HTR-8/SVneo (cell line): ENCODE measurements around the gene PLSCR3.

Experiments used
- DNase-seq: peaks from one replicate; pipeline ENCODE4 v3.0.0; 2011; ENCODE audit warnings: low spot score, mixed read lengths; ENCODE audit not compliant: insufficient read length
- FAIRE-seq: peaks from 2 replicates; lab custom pipeline; 2011; peaks lifted over from hg19 to GRCh38; lab: Jason Lieb, UNC

The PLSCR3 gene

GRCh38 chr17:7354262-7354843 lies 40.0 kb downstream of the PLSCR3 start:
- peak; percentile 58 for FAIRE-seq
- no peak for DNase-seq

- no peak for DNase-seq
- no peak for FAIRE-seq
These were observed 41.3 kb downstream of the PLSCR3 start for GRCh38 chr17:7352910-7353635.

GRCh38 chr17:7352503-7352889 lies 41.8 kb downstream of the PLSCR3 start:
- no peak for DNase-seq
- no peak for FAIRE-seq

- FAIRE-seq = peak; percentile 92
These were observed 42.4 kb downstream of the PLSCR3 start, which contains the start of gene KCTD11 for GRCh38 chr17:7351665-7352502. TSS of gene KCTD11 (plus strand) at chr17:7352162.

GRCh38 chr17:7348478-7349242 lies 45.7 kb downstream of the PLSCR3 start:
- no peak for FAIRE-seq
- DNase-seq = no peak

More at GRCh38 chr17:7351665-7352502, 42.4 kb downstream of the PLSCR3 start, which contains the start of gene KCTD11:
- peak; percentile 92 for DNase-seq

GRCh38 chr17:7347630-7348477 lies 46.5 kb downstream of the PLSCR3 start:
- DNase-seq = no peak
- FAIRE-seq = no peak

GRCh38 chr17:7346761-7347614 lies 47.3 kb downstream of the PLSCR3 start:
- no peak for DNase-seq
- no peak for FAIRE-seq

GRCh38 chr17:7343250-7343649 lies 51.1 kb downstream of the PLSCR3 start:
- FAIRE-seq = no peak
- no peak for DNase-seq

- FAIRE-seq (no peak), DNase-seq (no peak)
These were observed 52.5 kb downstream of the PLSCR3 start for GRCh38 chr17:7341842-7342241.

- DNase-seq (no peak), FAIRE-seq (no peak)
These were observed 54.1 kb downstream of the PLSCR3 start for GRCh38 chr17:7340179-7340578.
